ENCODE measurements around the gene ITGB2.

Gene ITGB2

GRCh38 chr21:44866780-44867179 is 53.9 kb downstream of the ITGB2 start:
- no peak for TF ChIP-seq CTCF (IDR thresholded peaks at IDR 0.05; ENCODE audit: control insufficient read depth, extremely low read depth, insufficient read depth)
- H3K4me3 ChIP-seq (ENCODE audit: low read depth, low read length), result no peak overlapping the region
- DNase-seq (ENCODE audit: low read depth), result no peak

- DNase-seq (ENCODE audit: low read depth), result no peak
- no peak for TF ChIP-seq CTCF (IDR thresholded peaks at IDR 0.05; ENCODE audit: control insufficient read depth, extremely low read depth, insufficient read depth)
- H3K4me3 ChIP-seq (ENCODE audit: low read depth, low read length), result no peak overlapping the region
These were observed 55.0 kb downstream of the ITGB2 start for GRCh38 chr21:44865561-44866280.

- no peak for DNase-seq (ENCODE audit: low read depth)
- no peak overlapping the region for H3K4me3 ChIP-seq (ENCODE audit: low read depth, low read length)
- TF ChIP-seq CTCF (IDR thresholded peaks at IDR 0.05; ENCODE audit: control insufficient read depth, extremely low read depth, insufficient read depth), result no peak
These were observed 57.6 kb downstream of the ITGB2 start for GRCh38 chr21:44862869-44863685.

- no peak for TF ChIP-seq CTCF (IDR thresholded peaks at IDR 0.05; ENCODE audit: control insufficient read depth, extremely low read depth, insufficient read depth)
- no peak for DNase-seq (ENCODE audit: low read depth)
- no peak overlapping the region for H3K4me3 ChIP-seq (ENCODE audit: low read depth, low read length)
These were observed 61.9 kb downstream of the ITGB2 start for GRCh38 chr21:44858791-44859190.

GRCh38 chr21:44858291-44858690 is 62.4 kb downstream of the ITGB2 start:
- no peak for TF ChIP-seq CTCF (IDR thresholded peaks at IDR 0.05; ENCODE audit: control insufficient read depth, extremely low read depth, insufficient read depth)
- no peak overlapping the region for H3K4me3 ChIP-seq (ENCODE audit: low read depth, low read length)
- no peak for DNase-seq (ENCODE audit: low read depth)

- TF ChIP-seq CTCF (IDR thresholded peaks at IDR 0.05; ENCODE audit: control insufficient read depth, extremely low read depth, insufficient read depth), result no peak
- DNase-seq (ENCODE audit: low read depth), result no peak
- no peak overlapping the region for H3K4me3 ChIP-seq (ENCODE audit: low read depth, low read length)
These were observed 63.4 kb downstream of the ITGB2 start for GRCh38 chr21:44857127-44857892.
